ENCODE results near the gene SERGEF.

- TF ChIP-seq EZH2 (IDR thresholded peaks at IDR 0.05; ENCODE audit: insufficient read depth, poor library complexity, severe bottlenecking) = no peak
- TF ChIP-seq EZH2phosphoT487 (IDR thresholded peaks at IDR 0.05; ENCODE audit: insufficient read depth, low read depth) = no peak
Measured at GRCh38 chr11:17743808-17744119, 269.1 kb downstream of the SERGEF start.
